Measurements from ENCODE around the gene CDKAL1. TPM values are rescaled to one million over a fixed set of nuclear protein-coding genes. Genes with fewer than 3 reads are reported as not detected.

Gene CDKAL1
- total and polyA plus RNA-seq, 2 of the 13 experiments (the other 11 are each of a cell fraction or from before 2014, with no cell fraction given): 9.5 to 27.7 TPM

DNA sequence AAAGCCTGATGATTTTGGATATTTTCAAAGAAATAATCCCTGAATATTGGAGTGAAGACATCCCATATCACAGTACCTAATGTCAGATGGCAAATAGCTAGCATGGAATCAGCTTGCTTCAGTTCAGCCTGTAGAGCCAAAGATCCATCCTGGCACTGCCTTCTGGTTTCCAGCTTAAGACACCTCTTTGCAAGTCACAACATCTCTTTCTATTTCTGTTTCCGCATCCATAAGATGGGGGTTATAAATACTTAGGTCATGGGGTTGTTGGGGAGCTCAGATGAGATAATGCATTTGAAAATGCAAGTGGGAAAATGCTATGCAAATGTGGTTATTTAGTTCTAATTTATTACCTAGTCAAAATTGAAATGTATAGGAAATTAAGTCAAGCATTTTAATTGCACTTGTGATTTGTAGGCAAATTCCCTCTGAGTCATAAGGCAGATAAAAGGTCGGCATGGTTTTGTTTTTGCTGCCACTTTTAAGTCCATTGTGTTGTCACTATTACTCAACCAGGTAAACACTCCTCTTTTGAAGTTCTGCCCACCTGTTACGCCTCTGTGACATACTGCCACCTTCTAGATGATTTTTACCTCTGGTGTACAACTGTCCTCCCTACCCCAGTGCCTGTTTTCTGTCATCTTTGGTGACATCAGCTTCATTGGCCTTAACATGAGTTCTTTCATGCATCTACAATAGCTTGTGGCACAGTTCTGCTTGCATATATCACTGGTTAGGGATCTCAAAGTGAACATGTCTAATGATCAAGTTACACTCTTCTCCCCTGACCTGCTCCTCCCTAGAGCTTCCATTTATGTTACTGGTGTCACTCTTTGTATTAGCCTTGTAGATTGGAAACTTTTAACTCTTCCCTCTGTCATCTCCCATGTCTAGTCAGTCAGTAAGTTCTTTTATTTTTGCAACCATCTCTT lies 96.6 kb downstream of the CDKAL1 start (continued):
- TF ChIP-seq, protein P1, sequence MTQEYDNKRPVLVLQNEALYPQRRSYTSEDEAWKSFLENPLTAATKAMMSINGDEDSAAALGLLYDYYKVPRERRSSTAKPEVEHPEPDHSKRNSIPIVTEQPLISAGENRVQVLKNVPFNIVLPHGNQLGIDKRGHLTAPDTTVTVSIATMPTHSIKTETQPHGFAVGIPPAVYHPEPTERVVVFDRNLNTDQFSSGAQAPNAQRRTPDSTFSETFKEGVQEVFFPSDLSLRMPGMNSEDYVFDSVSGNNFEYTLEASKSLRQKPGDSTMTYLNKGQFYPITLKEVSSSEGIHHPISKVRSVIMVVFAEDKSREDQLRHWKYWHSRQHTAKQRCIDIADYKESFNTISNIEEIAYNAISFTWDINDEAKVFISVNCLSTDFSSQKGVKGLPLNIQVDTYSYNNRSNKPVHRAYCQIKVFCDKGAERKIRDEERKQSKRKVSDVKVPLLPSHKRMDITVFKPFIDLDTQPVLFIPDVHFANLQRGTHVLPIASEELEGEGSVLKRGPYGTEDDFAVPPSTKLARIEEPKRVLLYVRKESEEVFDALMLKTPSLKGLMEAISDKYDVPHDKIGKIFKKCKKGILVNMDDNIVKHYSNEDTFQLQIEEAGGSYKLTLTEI (CRISPR knock-in tag; conservative IDR thresholded peaks at IDR 0.05): no peak
- TF ChIP-seq HOXA3 (CRISPR knock-in tag; IDR thresholded peaks at IDR 0.05) (no peak; the same call in 1 of the 2 replicates), ETV6 (CRISPR knock-in tag; conservative IDR thresholded peaks at IDR 0.05) (no peak), ZNF709 (CRISPR knock-in tag; IDR thresholded peaks at IDR 0.05) (0 out of 2 replicates have a peak, but pooled peaks have one; percentile 25), HMGXB3 (CRISPR knock-in tag; IDR thresholded peaks at IDR 0.05; ENCODE audit: borderline replicate concordance) (0 out of 2 replicates have a peak, but pooled peaks have one; percentile 16), MIER3 (CRISPR knock-in tag; IDR thresholded peaks at IDR 0.05; ENCODE audit: borderline replicate concordance) (peak; percentile 64; the same call in 1 of the 2 replicates), PLRG1 (conservative IDR thresholded peaks at IDR 0.05) (no peak), SP140L (CRISPR knock-in tag; IDR thresholded peaks at IDR 0.05; ENCODE audit: borderline replicate concordance) (no peak), RELA (CRISPR knock-in tag; IDR thresholded peaks at IDR 0.05) (no peak), CHD2 (IDR thresholded peaks at IDR 0.05; ENCODE audit: low read depth, low read length) (no peak), SP4 (CRISPR knock-in tag; IDR thresholded peaks at IDR 0.05) (no peak), ZEB1 (IDR thresholded peaks at IDR 0.05; ENCODE audit: insufficient replicate concordance, low read depth) (peak; percentile 89), HDAC2 (CRISPR knock-in tag; IDR thresholded peaks at IDR 0.05) (peak; percentile 48), ZNF12 (CRISPR knock-in tag; IDR thresholded peaks at IDR 0.05) (peak; percentile 75), BCL6 (CRISPR knock-in tag; IDR thresholded peaks at IDR 0.05) (peak; percentile 51; the same call in 1 of the 2 replicates), FOXA3 (CRISPR knock-in tag; IDR thresholded peaks at IDR 0.05) (peak; percentile 96), TCF7 (IDR thresholded peaks at IDR 0.05; ENCODE audit: low read depth) (peak; percentile 99), ZNF878 (CRISPR knock-in tag; IDR thresholded peaks at IDR 0.05) (peak; percentile 65; the same call in 1 of the 2 replicates), MTA1 (CRISPR knock-in tag; IDR thresholded peaks at IDR 0.05; ENCODE audit: borderline replicate concordance) (no peak), CEBPG (CRISPR knock-in tag; IDR thresholded peaks at IDR 0.05) (peak; percentile 85), ZSCAN30 (CRISPR knock-in tag; IDR thresholded peaks at IDR 0.05) (no peak)
- TF ChIP-seq, protein P2, sequence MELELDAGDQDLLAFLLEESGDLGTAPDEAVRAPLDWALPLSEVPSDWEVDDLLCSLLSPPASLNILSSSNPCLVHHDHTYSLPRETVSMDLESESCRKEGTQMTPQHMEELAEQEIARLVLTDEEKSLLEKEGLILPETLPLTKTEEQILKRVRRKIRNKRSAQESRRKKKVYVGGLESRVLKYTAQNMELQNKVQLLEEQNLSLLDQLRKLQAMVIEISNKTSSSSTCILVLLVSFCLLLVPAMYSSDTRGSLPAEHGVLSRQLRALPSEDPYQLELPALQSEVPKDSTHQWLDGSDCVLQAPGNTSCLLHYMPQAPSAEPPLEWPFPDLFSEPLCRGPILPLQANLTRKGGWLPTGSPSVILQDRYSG (CRISPR knock-in tag; IDR thresholded peaks at IDR 0.05): no peak
